Measurements from ENCODE around the gene RHO.

The RHO gene

GRCh38 chr3:129584631-129585030 is 56.2 kb downstream of the RHO start:
- peaks cover 8% of the 10 kb centered on the region for H3K4me1 Mint-ChIP-seq
- H3K27me3 Mint-ChIP-seq (ENCODE audit: low read depth, poor library complexity): peaks cover 11% of the 10 kb centered on the region
- TF ChIP-seq CTCF (IDR thresholded peaks at IDR 0.05): no peak
- H3K4me3 Mint-ChIP-seq: no peak overlapping the region
- no peaks in the 10 kb centered on the region for H3K9me3 Mint-ChIP-seq
- no peak overlapping the region for H3K27ac Mint-ChIP-seq
- peaks cover 5% of the 10 kb centered on the region for H3K36me3 Mint-ChIP-seq (ENCODE audit: low read depth)
- DNase-seq: no peak

Measured in nephron progenitor cell (in vitro differentiated cells).